Calu3 (cell line): Measurements from ENCODE around the gene COX4I1. TPM values are rescaled to one million over a fixed set of nuclear protein-coding genes. Genes with fewer than 3 reads are reported as not detected.

Source experiments
- BruUV-seq: library from RNA; stranded (reverse); fragments of 400-500 nt; replicated peaks from 2 replicates; lab custom pipeline; 2021; lab: Mats Ljungman, UMichigan
- CTCF ChIA-PET: fragments of 300-600 bp; sonication (Branson Sonifier 250); formaldehyde crosslinking; loops from one replicate; lab custom pipeline; 2022; ENCODE audit warnings: antibody characterized with exemption; lab: Charles Lee
- DNase-seq: peaks from one replicate; pipeline ENCODE4 v3.0.0; 2022
- H3K27ac Mint-ChIP-seq: one replicate; pipeline ENCODE4 v1.8.0; 2022; ENCODE audit warnings: mixed read lengths; ENCODE audit not compliant: unreplicated experiment
- H3K27me3 Mint-ChIP-seq: one replicate; pipeline ENCODE4 v1.8.0; 2022; ENCODE audit warnings: mixed read lengths; ENCODE audit not compliant: unreplicated experiment
- H3K36me3 Mint-ChIP-seq: one replicate; pipeline ENCODE4 v1.8.0; 2022; ENCODE audit warnings: mild to moderate bottlenecking, moderate library complexity, mixed read lengths; ENCODE audit not compliant: insufficient read depth, unreplicated experiment
- H3K4me1 Mint-ChIP-seq: one replicate; pipeline ENCODE4 v1.8.0; 2022; ENCODE audit warnings: mild to moderate bottlenecking, low read depth, mixed read lengths; ENCODE audit not compliant: unreplicated experiment
- H3K4me3 Mint-ChIP-seq: one replicate; pipeline ENCODE4 v1.8.0; 2022; ENCODE audit warnings: mild to moderate bottlenecking, low read depth, moderate library complexity, mixed read lengths; ENCODE audit not compliant: unreplicated experiment
- H3K9me3 Mint-ChIP-seq: one replicate; pipeline ENCODE4 v1.8.0; 2022; ENCODE audit warnings: low read depth, mixed read lengths; ENCODE audit not compliant: unreplicated experiment
- intact Hi-C: fragments of 100-400 bp; cut with micrococcal nuclease; formaldehyde crosslinking; loops from one replicate; pipeline ENCODE4 v1.10.0; 2022; ENCODE audit not compliant: unreplicated experiment
- total RNA-seq: library from RNA; stranded (reverse); gene quantifications from 2 replicates; pipeline ENCODE4 v1.2.3, GENCODE V29; 2022
- TF ChIP-seq, protein P1 (sequence below): fragments of 200-600 bp; IDR thresholded peaks from one replicate; pipeline ENCODE4 v1.8.0; 2022; ENCODE audit warnings: antibody characterized with exemption; ENCODE audit not compliant: unreplicated experiment

COX4I1 gene
- total RNA-seq, 1 experiment from 2014 or later, result 639 TPM

DNA sequence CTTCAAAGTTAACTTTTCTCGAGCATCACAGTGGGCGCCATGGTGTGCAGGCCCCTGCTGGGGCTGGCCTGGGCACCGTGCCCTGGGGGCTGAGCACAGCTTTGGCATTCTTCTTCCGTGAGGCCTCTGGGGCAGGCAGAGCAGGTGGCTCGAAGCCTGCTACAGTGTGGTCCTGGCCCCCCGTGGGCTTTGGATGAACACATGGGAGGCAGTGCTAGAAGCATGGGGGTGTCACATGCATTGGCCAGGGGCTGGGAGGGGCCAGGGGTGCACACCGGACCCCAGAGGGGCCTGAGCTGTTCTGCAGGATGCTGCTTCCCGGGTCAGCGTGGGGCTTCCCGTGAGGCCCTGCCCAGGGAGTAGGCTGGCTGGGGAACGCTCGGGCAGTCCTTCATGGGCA, 36.5 kb upstream of the COX4I1 start:
- CTCF ChIA-PET, result no interaction called here
- no peak for DNase-seq
- H3K4me1 Mint-ChIP-seq, result peaks cover 20% of the 10 kb centered on the region
- no peak overlapping the region for H3K4me3 Mint-ChIP-seq
- intact Hi-C loops, result no loop called here
- peaks cover 78% of the 10 kb centered on the region for H3K27me3 Mint-ChIP-seq
- H3K36me3 Mint-ChIP-seq, result peaks cover 13% of the 10 kb centered on the region
- no peak overlapping the region for H3K27ac Mint-ChIP-seq
- H3K9me3 Mint-ChIP-seq, result no peaks in the 10 kb centered on the region
- TF ChIP-seq, protein P1, sequence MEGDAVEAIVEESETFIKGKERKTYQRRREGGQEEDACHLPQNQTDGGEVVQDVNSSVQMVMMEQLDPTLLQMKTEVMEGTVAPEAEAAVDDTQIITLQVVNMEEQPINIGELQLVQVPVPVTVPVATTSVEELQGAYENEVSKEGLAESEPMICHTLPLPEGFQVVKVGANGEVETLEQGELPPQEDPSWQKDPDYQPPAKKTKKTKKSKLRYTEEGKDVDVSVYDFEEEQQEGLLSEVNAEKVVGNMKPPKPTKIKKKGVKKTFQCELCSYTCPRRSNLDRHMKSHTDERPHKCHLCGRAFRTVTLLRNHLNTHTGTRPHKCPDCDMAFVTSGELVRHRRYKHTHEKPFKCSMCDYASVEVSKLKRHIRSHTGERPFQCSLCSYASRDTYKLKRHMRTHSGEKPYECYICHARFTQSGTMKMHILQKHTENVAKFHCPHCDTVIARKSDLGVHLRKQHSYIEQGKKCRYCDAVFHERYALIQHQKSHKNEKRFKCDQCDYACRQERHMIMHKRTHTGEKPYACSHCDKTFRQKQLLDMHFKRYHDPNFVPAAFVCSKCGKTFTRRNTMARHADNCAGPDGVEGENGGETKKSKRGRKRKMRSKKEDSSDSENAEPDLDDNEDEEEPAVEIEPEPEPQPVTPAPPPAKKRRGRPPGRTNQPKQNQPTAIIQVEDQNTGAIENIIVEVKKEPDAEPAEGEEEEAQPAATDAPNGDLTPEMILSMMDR, result no peak
- no TSS peak for BruUV-seq

- no TSS peak for BruUV-seq
- CTCF ChIA-PET, result interaction anchor here (0.7 kb wide), 1 partner anchor 458 kb away, joined by 3 read pairs; no protein-coding TSS in a partner anchor
- Mint-ChIP-seq H3K9me3 (no peaks in the 10 kb centered on the region), H3K27me3 (peaks cover 74% of the 10 kb centered on the region), H3K36me3 (peaks cover 13% of the 10 kb centered on the region), H3K4me3 (no peak overlapping the region), H3K27ac (no peak overlapping the region), H3K4me1 (peaks cover 24% of the 10 kb centered on the region)
- DNase-seq, result no peak
- intact Hi-C loops, result no loop called here
- TF ChIP-seq, protein P1, result no peak
Measured at GRCh38 chr16:85763616-85764015, 35.9 kb upstream of the COX4I1 start.

- Mint-ChIP-seq H3K9me3 (no peaks in the 10 kb centered on the region), H3K36me3 (peaks cover 6% of the 10 kb centered on the region), H3K4me1 (peaks cover 14% of the 10 kb centered on the region), H3K4me3 (no peak overlapping the region), H3K27ac (no peak overlapping the region), H3K27me3 (peaks cover 58% of the 10 kb centered on the region)
- TF ChIP-seq, protein P1, result no peak
- CTCF ChIA-PET, result no interaction called here
- no peak for DNase-seq
- intact Hi-C loops, result no loop called here
- BruUV-seq, result no TSS peak
Measured at GRCh38 chr16:85765211-85765610, 34.3 kb upstream of the COX4I1 start.

GRCh38 chr16:85765767-85766166, 33.7 kb upstream of the COX4I1 start:
- TF ChIP-seq, protein P1, result no peak
- intact Hi-C loops, result no loop called here
- BruUV-seq, result no TSS peak
- Mint-ChIP-seq H3K9me3 (no peaks in the 10 kb centered on the region), H3K36me3 (peaks cover 6% of the 10 kb centered on the region), H3K4me3 (no peak overlapping the region), H3K27ac (no peak overlapping the region), H3K4me1 (peaks cover 14% of the 10 kb centered on the region), H3K27me3 (peaks cover 52% of the 10 kb centered on the region)
- DNase-seq, result no peak
- CTCF ChIA-PET, result no interaction called here
